ENCODE results near the gene NOP9. TPM values are rescaled to one million over a fixed set of nuclear protein-coding genes. Genes with fewer than 3 reads are reported as not detected.
"Not testable (repeated sequence)": the region's sequence is repeated elsewhere in the genome, so short reads cannot be mapped to it uniquely, and the experiment has no call there.

Gene NOP9
- polyA plus RNA-seq, 2 donors, result 9.3 to 10.8 TPM

GRCh38 chr14:24340606-24341005 lies 41.0 kb downstream of the NOP9 start:
- 83 to 98% methylated on average over 1 of the region's 1 CpG for WGBS, 2 donors
- no peaks in the 10 kb centered on the region for H3K9me3 ChIP-seq (ENCODE audit: control insufficient read depth in 2 of 2, insufficient read depth in 1 of 2, low read depth in 1 of 2, low read length in 1 of 2)

GRCh38 chr14:24342889-24343288 lies 43.2 kb downstream of the NOP9 start:
- Histone ChIP-seq H3K9me3 (ENCODE audit: control insufficient read depth in 2 of 2, insufficient read depth in 1 of 2, low read depth in 1 of 2, low read length in 1 of 2) (no peaks in the 10 kb centered on the region), H3K4me1 (ENCODE audit: control insufficient read depth in 2 of 2, insufficient read depth in 2 of 2, low read length in 1 of 2) (peaks cover 5 to 6% of the 10 kb centered on the region in 2 donors), H3K36me3 (ENCODE audit: control insufficient read depth in 2 of 2, insufficient read depth in 2 of 2, low read length in 1 of 2) (no peaks in the 10 kb centered on the region), H3K4me3 (ENCODE audit: low read depth in 1 of 2, low read length in 2 of 2) (no peak overlapping the region), H3K27me3 (ENCODE audit: control insufficient read depth in 1 of 2, insufficient read depth in 2 of 2, low read length in 2 of 2) (no peaks in the 10 kb centered on the region), H3K27ac (ENCODE audit: low read depth in 2 of 2, low read length in 1 of 2) (no peak overlapping the region)
- 96% methylated on average over 4 of the region's 4 CpGs for WGBS, 2 donors

More at GRCh38 chr14:24340606-24341005, 41.0 kb downstream of the NOP9 start:
- Histone ChIP-seq H3K4me1 (ENCODE audit: control insufficient read depth in 2 of 2, insufficient read depth in 2 of 2, low read length in 1 of 2) (peaks cover 5 to 6% of the 10 kb centered on the region in 2 donors), H3K36me3 (ENCODE audit: control insufficient read depth in 2 of 2, insufficient read depth in 2 of 2, low read length in 1 of 2) (peaks cover 0 to 4% of the 10 kb centered on the region in 2 donors), H3K27ac (ENCODE audit: low read depth in 2 of 2, low read length in 1 of 2) (no peak overlapping the region), H3K27me3 (ENCODE audit: control insufficient read depth in 1 of 2, insufficient read depth in 2 of 2, low read length in 2 of 2) (no peaks in the 10 kb centered on the region), H3K4me3 (ENCODE audit: low read depth in 1 of 2, low read length in 2 of 2) (no peak overlapping the region)

- H3K27ac ChIP-seq (ENCODE audit: low read depth in 2 of 2, low read length in 1 of 2), result no peak overlapping the region
- 74 to 82% methylated on average over 7 of the region's 7 CpGs for WGBS, 2 donors
- peaks cover 2% of the 10 kb centered on the region in 2 donors for H3K4me1 ChIP-seq (ENCODE audit: control insufficient read depth in 2 of 2, insufficient read depth in 2 of 2, low read length in 1 of 2)
- H3K27me3 ChIP-seq (ENCODE audit: control insufficient read depth in 1 of 2, insufficient read depth in 2 of 2, low read length in 2 of 2), result no peaks in the 10 kb centered on the region
- H3K4me3 ChIP-seq (ENCODE audit: low read depth in 1 of 2, low read length in 2 of 2), result no peak overlapping the region
- H3K36me3 ChIP-seq (ENCODE audit: control insufficient read depth in 2 of 2, insufficient read depth in 2 of 2, low read length in 1 of 2), result no peaks in the 10 kb centered on the region
- H3K9me3 ChIP-seq (ENCODE audit: control insufficient read depth in 2 of 2, insufficient read depth in 1 of 2, low read depth in 1 of 2, low read length in 1 of 2), result no peaks in the 10 kb centered on the region
Observed at GRCh38 chr14:24343795-24344660, 44.4 kb downstream of the NOP9 start.

GRCh38 chr14:24347134-24347533 lies 47.5 kb downstream of the NOP9 start:
- Histone ChIP-seq H3K36me3 (ENCODE audit: control insufficient read depth in 2 of 2, insufficient read depth in 2 of 2, low read length in 1 of 2) (no peaks in the 10 kb centered on the region), H3K27ac (ENCODE audit: low read depth in 2 of 2, low read length in 1 of 2) (no peak overlapping the region), H3K4me1 (ENCODE audit: control insufficient read depth in 2 of 2, insufficient read depth in 2 of 2, low read length in 1 of 2) (peaks cover 0 to 3% of the 10 kb centered on the region in 2 donors), H3K9me3 (ENCODE audit: control insufficient read depth in 2 of 2, insufficient read depth in 1 of 2, low read depth in 1 of 2, low read length in 1 of 2) (no peaks in the 10 kb centered on the region), H3K27me3 (ENCODE audit: control insufficient read depth in 1 of 2, insufficient read depth in 2 of 2, low read length in 2 of 2) (no peaks in the 10 kb centered on the region), H3K4me3 (ENCODE audit: low read depth in 1 of 2, low read length in 2 of 2) (no peak overlapping the region)
- WGBS, 2 donors, result 38 to 58% methylated on average over 1 of the region's 1 CpG

- Histone ChIP-seq H3K9me3 (ENCODE audit: control insufficient read depth in 2 of 2, insufficient read depth in 1 of 2, low read depth in 1 of 2, low read length in 1 of 2) (no peaks in the 10 kb centered on the region), H3K36me3 (ENCODE audit: control insufficient read depth in 2 of 2, insufficient read depth in 2 of 2, low read length in 1 of 2) (no peaks in the 10 kb centered on the region), H3K27me3 (ENCODE audit: control insufficient read depth in 1 of 2, insufficient read depth in 2 of 2, low read length in 2 of 2) (no peaks in the 10 kb centered on the region), H3K4me3 (ENCODE audit: low read depth in 1 of 2, low read length in 2 of 2) (no peak overlapping the region), H3K27ac (ENCODE audit: low read depth in 2 of 2, low read length in 1 of 2) (no peak overlapping the region), H3K4me1 (ENCODE audit: control insufficient read depth in 2 of 2, insufficient read depth in 2 of 2, low read length in 1 of 2) (peaks cover 0 to 3% of the 10 kb centered on the region in 2 donors)
- 92 to 93% methylated on average over 2 of the region's 2 CpGs for WGBS, 2 donors
Observed at GRCh38 chr14:24348186-24348585, 48.5 kb downstream of the NOP9 start.

- H3K4me3 ChIP-seq (ENCODE audit: low read depth in 1 of 2, low read length in 2 of 2), result no peak overlapping the region
- no peaks in the 10 kb centered on the region for H3K36me3 ChIP-seq (ENCODE audit: control insufficient read depth in 2 of 2, insufficient read depth in 2 of 2, low read length in 1 of 2)
- WGBS, 2 donors, result 75 to 80% methylated on average over 5 of the region's 5 CpGs
- no peaks in the 10 kb centered on the region for H3K9me3 ChIP-seq (ENCODE audit: control insufficient read depth in 2 of 2, insufficient read depth in 1 of 2, low read depth in 1 of 2, low read length in 1 of 2)
- no peaks in the 10 kb centered on the region for H3K27me3 ChIP-seq (ENCODE audit: control insufficient read depth in 1 of 2, insufficient read depth in 2 of 2, low read length in 2 of 2)
- H3K4me1 ChIP-seq (ENCODE audit: control insufficient read depth in 2 of 2, insufficient read depth in 2 of 2, low read length in 1 of 2), result peaks cover 0 to 3% of the 10 kb centered on the region in 2 donors
- H3K27ac ChIP-seq (ENCODE audit: low read depth in 2 of 2, low read length in 1 of 2), result no peak overlapping the region
Observed at GRCh38 chr14:24349742-24350141, 50.1 kb downstream of the NOP9 start.

- WGBS, 2 donors, result 15 to 31% methylated on average over 4 of the region's 4 CpGs
- Histone ChIP-seq H3K27me3 (ENCODE audit: control insufficient read depth in 1 of 2, insufficient read depth in 2 of 2, low read length in 2 of 2) (no peaks in the 10 kb centered on the region), H3K9me3 (ENCODE audit: control insufficient read depth in 2 of 2, insufficient read depth in 1 of 2, low read depth in 1 of 2, low read length in 1 of 2) (no peaks in the 10 kb centered on the region), H3K4me3 (ENCODE audit: low read depth in 1 of 2, low read length in 2 of 2) (no peak overlapping the region), H3K36me3 (ENCODE audit: control insufficient read depth in 2 of 2, insufficient read depth in 2 of 2, low read length in 1 of 2) (no peaks in the 10 kb centered on the region), H3K4me1 (ENCODE audit: control insufficient read depth in 2 of 2, insufficient read depth in 2 of 2, low read length in 1 of 2) (peaks cover 0 to 3% of the 10 kb centered on the region in 2 donors), H3K27ac (ENCODE audit: low read depth in 2 of 2, low read length in 1 of 2) (no peak overlapping the region)
Observed at GRCh38 chr14:24351517-24351916, 51.9 kb downstream of the NOP9 start.

GRCh38 chr14:24353559-24354481 lies 54.2 kb downstream of the NOP9 start:
- no peaks in the 10 kb centered on the region for H3K36me3 ChIP-seq (ENCODE audit: control insufficient read depth in 2 of 2, insufficient read depth in 2 of 2, low read length in 1 of 2)
- no peaks in the 10 kb centered on the region for H3K9me3 ChIP-seq (ENCODE audit: control insufficient read depth in 2 of 2, insufficient read depth in 1 of 2, low read depth in 1 of 2, low read length in 1 of 2)
- WGBS, 2 donors, result 66 to 86% methylated on average over 5 of the region's 5 CpGs
- peaks cover 0 to 3% of the 10 kb centered on the region in 2 donors for H3K4me1 ChIP-seq (ENCODE audit: control insufficient read depth in 2 of 2, insufficient read depth in 2 of 2, low read length in 1 of 2)
- no peak overlapping the region for H3K27ac ChIP-seq (ENCODE audit: low read depth in 2 of 2, low read length in 1 of 2)
- H3K27me3 ChIP-seq (ENCODE audit: control insufficient read depth in 1 of 2, insufficient read depth in 2 of 2, low read length in 2 of 2), result no peaks in the 10 kb centered on the region
- no peak overlapping the region for H3K4me3 ChIP-seq (ENCODE audit: low read depth in 1 of 2, low read length in 2 of 2)

GRCh38 chr14:24354482-24354825 lies 54.8 kb downstream of the NOP9 start:
- WGBS, 2 donors, result 74 to 76% methylated on average over 3 of the region's 3 CpGs
- H3K27ac ChIP-seq (ENCODE audit: low read depth in 2 of 2, low read length in 1 of 2), result peak overlapping the region in 1 of 2 donors; percentile 22

More at GRCh38 chr14:24354482-24354825, 54.8 kb downstream of the NOP9 start:
- not testable (repeated sequence) for H3K9me3 ChIP-seq (ENCODE audit: control insufficient read depth in 2 of 2, insufficient read depth in 1 of 2, low read depth in 1 of 2, low read length in 1 of 2); H3K4me1 ChIP-seq (ENCODE audit: control insufficient read depth in 2 of 2, insufficient read depth in 2 of 2, low read length in 1 of 2); H3K4me3 ChIP-seq (ENCODE audit: low read depth in 1 of 2, low read length in 2 of 2); H3K36me3 ChIP-seq (ENCODE audit: control insufficient read depth in 2 of 2, insufficient read depth in 2 of 2, low read length in 1 of 2); H3K27me3 ChIP-seq (ENCODE audit: control insufficient read depth in 1 of 2, insufficient read depth in 2 of 2, low read length in 2 of 2)

Measured in esophagus (tissue), 2 donors.